ENCODE results near the gene PLAC1.

The PLAC1 gene

DNA sequence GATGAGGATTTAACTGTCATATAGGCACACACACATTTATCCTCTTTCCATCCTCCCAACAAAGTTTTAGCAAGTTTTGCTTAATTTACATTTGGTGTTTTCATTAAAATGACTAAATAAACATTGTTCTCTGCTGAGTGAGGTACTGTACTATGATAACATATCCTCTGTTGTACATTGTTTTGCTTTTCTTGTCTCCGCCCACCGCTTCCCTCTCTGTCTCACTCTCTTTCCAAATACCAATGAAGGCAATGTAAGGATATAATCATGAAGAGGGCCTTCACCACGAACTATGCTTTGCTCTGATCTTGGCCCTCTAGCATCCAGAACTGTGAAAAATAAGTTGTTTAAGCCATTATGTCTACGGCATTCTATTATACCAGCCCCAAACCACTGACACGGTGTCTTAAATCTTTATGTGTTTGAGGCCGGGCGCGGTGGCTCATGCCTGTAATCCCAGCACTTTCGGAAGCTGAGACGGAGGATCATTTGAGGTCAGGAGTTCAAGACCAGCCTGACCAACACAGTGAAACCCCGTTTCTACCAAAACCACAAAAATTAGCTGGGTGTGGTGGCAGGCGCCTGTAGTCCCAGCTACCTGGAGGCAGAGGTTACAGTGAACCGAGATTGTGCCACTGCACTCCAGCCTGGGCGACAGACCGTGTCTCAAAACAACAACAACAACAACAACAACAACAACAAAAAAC lies 133.0 kb downstream of the PLAC1 start:
- DNase-seq (ENCODE audit: extremely low read depth, low read depth): no peak
- TF ChIP-seq, protein P1, sequence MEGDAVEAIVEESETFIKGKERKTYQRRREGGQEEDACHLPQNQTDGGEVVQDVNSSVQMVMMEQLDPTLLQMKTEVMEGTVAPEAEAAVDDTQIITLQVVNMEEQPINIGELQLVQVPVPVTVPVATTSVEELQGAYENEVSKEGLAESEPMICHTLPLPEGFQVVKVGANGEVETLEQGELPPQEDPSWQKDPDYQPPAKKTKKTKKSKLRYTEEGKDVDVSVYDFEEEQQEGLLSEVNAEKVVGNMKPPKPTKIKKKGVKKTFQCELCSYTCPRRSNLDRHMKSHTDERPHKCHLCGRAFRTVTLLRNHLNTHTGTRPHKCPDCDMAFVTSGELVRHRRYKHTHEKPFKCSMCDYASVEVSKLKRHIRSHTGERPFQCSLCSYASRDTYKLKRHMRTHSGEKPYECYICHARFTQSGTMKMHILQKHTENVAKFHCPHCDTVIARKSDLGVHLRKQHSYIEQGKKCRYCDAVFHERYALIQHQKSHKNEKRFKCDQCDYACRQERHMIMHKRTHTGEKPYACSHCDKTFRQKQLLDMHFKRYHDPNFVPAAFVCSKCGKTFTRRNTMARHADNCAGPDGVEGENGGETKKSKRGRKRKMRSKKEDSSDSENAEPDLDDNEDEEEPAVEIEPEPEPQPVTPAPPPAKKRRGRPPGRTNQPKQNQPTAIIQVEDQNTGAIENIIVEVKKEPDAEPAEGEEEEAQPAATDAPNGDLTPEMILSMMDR (IDR thresholded peaks at IDR 0.05; ENCODE audit: low read depth, low read length): no peak

DNA sequence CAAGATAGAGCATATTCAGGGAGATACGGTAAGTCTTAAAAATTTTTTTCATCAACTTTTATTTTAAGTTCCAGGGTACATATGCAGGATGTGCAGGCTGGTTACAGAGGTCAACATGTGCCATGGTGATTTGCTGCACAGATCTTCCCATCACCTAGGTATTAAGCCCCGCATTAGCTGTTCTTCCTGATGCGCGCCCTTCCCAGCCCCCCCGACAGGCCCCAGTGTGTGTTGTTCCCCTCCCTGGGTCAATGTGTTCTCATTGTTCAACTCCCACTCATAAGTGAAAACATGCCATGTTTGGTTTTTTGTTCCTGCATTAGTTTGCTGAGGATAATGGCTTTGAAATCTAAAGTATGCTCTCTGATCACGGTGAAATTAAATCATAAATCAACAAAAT lies 134.1 kb downstream of the PLAC1 start:
- TF ChIP-seq, protein P1 (IDR thresholded peaks at IDR 0.05; ENCODE audit: low read depth, low read length): no peak

DNA sequence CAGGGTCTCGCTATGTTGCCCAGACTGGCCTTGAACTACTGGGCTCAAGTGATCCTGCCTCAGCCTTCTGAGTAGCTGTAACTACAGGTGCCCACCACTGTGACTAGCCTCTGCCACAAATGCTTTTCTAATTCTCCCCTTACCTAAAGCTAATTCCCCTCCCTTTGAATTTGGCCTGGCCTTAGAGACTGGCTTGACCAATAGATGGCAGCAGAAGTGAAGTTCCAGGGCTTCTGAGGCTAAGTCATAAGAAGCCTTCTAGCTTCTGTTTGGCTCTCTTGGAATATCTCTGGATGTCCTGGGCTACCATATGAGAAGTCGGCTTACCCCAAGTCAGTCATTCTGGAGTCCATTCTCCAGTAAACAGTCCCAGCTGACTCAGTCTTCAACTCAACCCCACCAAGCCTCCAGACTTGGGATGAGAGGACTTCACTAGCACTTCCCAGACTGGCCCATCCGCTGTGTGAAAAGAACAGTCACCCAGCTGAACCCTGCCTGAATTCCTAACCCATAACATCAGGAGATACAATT lies 137.3 kb downstream of the PLAC1 start:
- TF ChIP-seq, protein P1 (IDR thresholded peaks at IDR 0.05; ENCODE audit: low read depth, low read length): peak; percentile 87
- no peak for DNase-seq (ENCODE audit: extremely low read depth, low read depth)

More for the DNA sequence above, 134.1 kb downstream of the PLAC1 start:
- no peak for DNase-seq (ENCODE audit: extremely low read depth, low read depth)
